OCI-LY7 (cell line): ENCODE measurements around the gene KIAA1755. TPM values are rescaled to one million over a fixed set of nuclear protein-coding genes. Genes with fewer than 3 reads are reported as not detected.

Experiments used
- BruUV-seq: library from RNA; stranded (reverse); fragments of 400-500 nt; replicated peaks from 2 replicates; lab custom pipeline; 2021; lab: Mats Ljungman, UMichigan
- CTCF ChIA-PET: fragments of 300-600 bp; sonication (Branson Sonifier 250); formaldehyde crosslinking; loops from one replicate; lab custom pipeline; 2022; ENCODE audit warnings: antibody characterized with exemption; ENCODE audit not compliant: unreplicated experiment; lab: Charles Lee
- POLR2A ChIA-PET: fragments of 300-600 bp; sonication (Branson Sonifier 250); formaldehyde crosslinking; loops from one replicate; lab custom pipeline; 2022; ENCODE audit warnings: antibody characterized with exemption; lab: Charles Lee
- DNase-seq: peaks from one replicate; pipeline ENCODE4 v3.0.0-alpha.2; 2015; ENCODE audit warnings: low spot score
- H2AFZ ChIP-seq: fragments of 200-600 bp; sonication (generic), shearing (Covaris generic); 2 replicates; pipeline ENCODE4 v1.6.1; 2014; ENCODE audit warnings: mild to moderate bottlenecking, antibody characterized with exemption, low read length, moderate library complexity
- H3K27ac ChIP-seq: fragments of 200-600 bp; sonication (generic); 2 replicates; pipeline ENCODE4 v1.5.1; 2014; ENCODE audit warnings: mixed run types, low read depth, mild to moderate bottlenecking, moderate library complexity, low read length, inconsistent platforms; ENCODE audit not compliant: poor library complexity, severe bottlenecking
- H3K36me3 ChIP-seq: fragments of 200-600 bp; sonication (generic); 2 replicates; pipeline ENCODE4 v1.6.1; 2014; ENCODE audit warnings: mild to moderate bottlenecking, antibody characterized with exemption, low read length, moderate library complexity, mixed read lengths; ENCODE audit not compliant: insufficient read depth
- H3K4me1 ChIP-seq: fragments of 200-600 bp; sonication (generic); 2 replicates; pipeline ENCODE4 v1.5.1; 2014; ENCODE audit warnings: mild to moderate bottlenecking, low read length; ENCODE audit not compliant: insufficient read depth, poor library complexity, severe bottlenecking
- H3K4me2 ChIP-seq: fragments of 200-600 bp; sonication (generic); 2 replicates; pipeline ENCODE4 v1.6.1; 2014; ENCODE audit warnings: mild to moderate bottlenecking, low read length
- H3K4me3 ChIP-seq: fragments of 200-600 bp; sonication (generic); 2 replicates; pipeline ENCODE4 v1.5.1; 2014; ENCODE audit warnings: mild to moderate bottlenecking, low read depth, low read length; ENCODE audit not compliant: poor library complexity, severe bottlenecking
- H3K79me2 ChIP-seq: fragments of 200-600 bp; sonication (generic); 2 replicates; pipeline ENCODE4 v1.6.1; 2016; ENCODE audit warnings: low read depth, mild to moderate bottlenecking, low read length, moderate library complexity, mixed read lengths; ENCODE audit not compliant: insufficient read depth
- H3K9me2 ChIP-seq: fragments of 200-600 bp; sonication (generic); 2 replicates; pipeline ENCODE4 v1.6.1; 2016; ENCODE audit warnings: mild to moderate bottlenecking, low read length, mixed read lengths; ENCODE audit not compliant: insufficient read depth
- H3K9me3 ChIP-seq: fragments of 200-600 bp; sonication (generic); 2 replicates; pipeline ENCODE4 v1.6.1; 2014; ENCODE audit warnings: mild to moderate bottlenecking, mixed run types, low read length, mixed read lengths
- H4K20me1 ChIP-seq: fragments of 200-600 bp; sonication (generic); 2 replicates; pipeline ENCODE4 v1.6.1; 2014; ENCODE audit warnings: mild to moderate bottlenecking, antibody characterized with exemption, low read length, moderate library complexity, mixed read lengths; ENCODE audit not compliant: insufficient read depth
- CTCF ChIP-seq: fragments of 200-600 bp; sonication (generic); conservative IDR thresholded peaks from 2 replicates; pipeline ENCODE4 v1.5.1; 2014; ENCODE audit warnings: mild to moderate bottlenecking, antibody characterized with exemption, low read length, moderate library complexity, mixed read lengths
- EZH2phosphoT487 ChIP-seq: fragments of 200-600 bp; sonication (generic); IDR thresholded peaks from 2 replicates; pipeline ENCODE4 v1.6.1; 2018; ENCODE audit warnings: low read depth, borderline replicate concordance, mild to moderate bottlenecking, mixed run types, antibody characterized with exemption, low read length, moderate library complexity, mixed read lengths
- intact Hi-C: fragments of 100-400 bp; cut with micrococcal nuclease; formaldehyde crosslinking; loops from one replicate; pipeline ENCODE4 v1.10.0; 2022; ENCODE audit not compliant: unreplicated experiment
- total RNA-seq, 2 experiments: library from RNA; depleted of rRNA in 1 of 2; stranded (reverse); fragments of >200 nt in 1 of 2; shearing (Covaris generic) in 1 of 2; gene quantifications; 2 replicates each; pipeline ENCODE4 v1.2.3, GENCODE V29; 2014 to 2022

KIAA1755 gene
- total RNA-seq, 2 experiments from 2014 or later: not detected

GRCh38 chr20:38212806-38213606 is 47.5 kb downstream of the KIAA1755 start:
- no TSS peak for BruUV-seq
- Histone ChIP-seq H3K36me3 (no peaks in the 10 kb centered on the region), H3K9me2 (no peaks in the 10 kb centered on the region), H3K4me2 (no peak overlapping the region), H2AFZ (no peak overlapping the region), H3K9me3 (no peaks in the 10 kb centered on the region), H3K4me1 (no peaks in the 10 kb centered on the region), H4K20me1 (no peaks in the 10 kb centered on the region), H3K4me3 (no peak overlapping the region), H3K79me2 (no peaks in the 10 kb centered on the region), H3K27ac (no peak overlapping the region)
- intact Hi-C loops: no loop called here
- POLR2A ChIA-PET: no interaction called here
- CTCF ChIA-PET: interaction anchor here (0.6 kb wide), 1 partner anchor 77 kb away, joined by 3 read pairs; no protein-coding TSS in a partner anchor
- TF ChIP-seq EZH2phosphoT487 (no peak), CTCF (no peak)
- no peak for DNase-seq

- Histone ChIP-seq H4K20me1 (no peaks in the 10 kb centered on the region), H2AFZ (no peak overlapping the region), H3K9me2 (no peaks in the 10 kb centered on the region; the same call in 1 of the 2 replicates), H3K4me2 (no peak overlapping the region), H3K79me2 (no peaks in the 10 kb centered on the region), H3K36me3 (no peaks in the 10 kb centered on the region), H3K9me3 (no peaks in the 10 kb centered on the region), H3K4me3 (no peak overlapping the region), H3K27ac (no peak overlapping the region), H3K4me1 (no peaks in the 10 kb centered on the region)
- ChIA-PET POLR2A (no interaction called here), CTCF (no interaction called here)
- BruUV-seq: no TSS peak
- intact Hi-C loops: no loop called here
- TF ChIP-seq CTCF (no peak), EZH2phosphoT487 (no peak)
- no peak for DNase-seq
Measured at GRCh38 chr20:38211200-38212097, 49.1 kb downstream of the KIAA1755 start.
